GM12865 (cell line): Measurements from ENCODE around the gene C7orf57.
"Not testable (repeated sequence)": the region's sequence is repeated elsewhere in the genome, so short reads cannot be mapped to it uniquely, and the experiment has no call there.

ENCODE experiments used
- DNase-seq: peaks from one replicate; pipeline ENCODE4 v3.0.0; 2010; ENCODE audit warnings: low read depth
- H3K4me3 ChIP-seq: 2 replicates; pipeline ENCODE4 v1.5.1; 2011; ENCODE audit warnings: mild to moderate bottlenecking, low read depth, low read length, control low read depth
- TF ChIP-seq, protein P1 (sequence below): IDR thresholded peaks from 2 replicates; pipeline ENCODE4 v1.5.1; 2011; ENCODE audit warnings: low read length, control low read depth, low read depth, inconsistent platforms; ENCODE audit not compliant: insufficient read depth; ENCODE audit errors: missing control alignments

The C7orf57 gene

GRCh38 chr7:48035301-48035966 is at the start of gene C7orf57:
Gene C7orf57, plus strand, starts transcription at chr7:48035543. Its CDS starts 766 bp downstream, at chr7:48036309.
- peak; percentile 73 for DNase-seq
- 0 out of 2 replicates have a peak within 1 kb of the TSS, but pooled peaks have one; percentile 22 for H3K4me3 ChIP-seq
- TF ChIP-seq, protein P1, sequence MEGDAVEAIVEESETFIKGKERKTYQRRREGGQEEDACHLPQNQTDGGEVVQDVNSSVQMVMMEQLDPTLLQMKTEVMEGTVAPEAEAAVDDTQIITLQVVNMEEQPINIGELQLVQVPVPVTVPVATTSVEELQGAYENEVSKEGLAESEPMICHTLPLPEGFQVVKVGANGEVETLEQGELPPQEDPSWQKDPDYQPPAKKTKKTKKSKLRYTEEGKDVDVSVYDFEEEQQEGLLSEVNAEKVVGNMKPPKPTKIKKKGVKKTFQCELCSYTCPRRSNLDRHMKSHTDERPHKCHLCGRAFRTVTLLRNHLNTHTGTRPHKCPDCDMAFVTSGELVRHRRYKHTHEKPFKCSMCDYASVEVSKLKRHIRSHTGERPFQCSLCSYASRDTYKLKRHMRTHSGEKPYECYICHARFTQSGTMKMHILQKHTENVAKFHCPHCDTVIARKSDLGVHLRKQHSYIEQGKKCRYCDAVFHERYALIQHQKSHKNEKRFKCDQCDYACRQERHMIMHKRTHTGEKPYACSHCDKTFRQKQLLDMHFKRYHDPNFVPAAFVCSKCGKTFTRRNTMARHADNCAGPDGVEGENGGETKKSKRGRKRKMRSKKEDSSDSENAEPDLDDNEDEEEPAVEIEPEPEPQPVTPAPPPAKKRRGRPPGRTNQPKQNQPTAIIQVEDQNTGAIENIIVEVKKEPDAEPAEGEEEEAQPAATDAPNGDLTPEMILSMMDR = no peak

DNA sequence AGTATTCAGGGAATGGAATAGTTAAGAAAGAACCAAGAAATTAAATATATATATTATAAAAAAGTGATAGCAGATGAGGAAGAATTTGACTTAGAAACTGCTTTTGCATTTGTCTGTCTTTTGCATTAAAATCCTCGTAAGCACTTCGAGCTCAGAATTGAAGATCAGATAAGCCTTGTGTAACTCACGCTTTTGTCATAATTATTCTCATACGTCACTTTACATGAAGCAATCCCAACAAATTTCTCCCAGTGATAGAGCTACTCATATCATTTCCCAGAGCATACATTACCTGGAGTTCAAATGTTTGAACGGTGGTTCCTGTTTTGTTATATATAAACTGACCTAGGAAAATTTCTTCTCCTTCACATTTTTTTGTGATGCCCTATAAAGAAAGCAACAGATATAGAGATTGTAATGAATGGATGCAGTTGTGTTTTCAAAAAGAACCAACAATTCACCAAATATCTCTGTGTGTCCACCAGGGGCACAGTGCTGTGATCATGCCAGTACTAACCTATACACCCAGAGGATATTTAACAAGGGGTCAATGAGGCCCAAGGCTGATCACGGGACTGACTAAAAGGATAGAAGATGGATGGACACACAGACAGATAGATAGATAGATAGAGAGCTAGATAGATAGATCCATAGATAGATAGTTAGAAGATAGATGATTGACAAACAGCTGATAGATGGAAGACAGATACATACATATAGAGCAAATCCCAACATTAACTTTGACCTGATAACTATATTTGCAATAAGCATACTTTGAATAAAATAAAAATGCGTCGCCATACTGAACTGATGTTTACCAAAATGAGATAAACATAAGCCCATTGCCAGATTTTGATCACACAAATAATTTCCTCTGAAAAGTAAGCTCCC is 46.6 kb upstream of the C7orf57 start:
- peak; percentile 26 for DNase-seq
- TF ChIP-seq, protein P1 = peak; percentile 52
- H3K4me3 ChIP-seq = no peak overlapping the region

DNA sequence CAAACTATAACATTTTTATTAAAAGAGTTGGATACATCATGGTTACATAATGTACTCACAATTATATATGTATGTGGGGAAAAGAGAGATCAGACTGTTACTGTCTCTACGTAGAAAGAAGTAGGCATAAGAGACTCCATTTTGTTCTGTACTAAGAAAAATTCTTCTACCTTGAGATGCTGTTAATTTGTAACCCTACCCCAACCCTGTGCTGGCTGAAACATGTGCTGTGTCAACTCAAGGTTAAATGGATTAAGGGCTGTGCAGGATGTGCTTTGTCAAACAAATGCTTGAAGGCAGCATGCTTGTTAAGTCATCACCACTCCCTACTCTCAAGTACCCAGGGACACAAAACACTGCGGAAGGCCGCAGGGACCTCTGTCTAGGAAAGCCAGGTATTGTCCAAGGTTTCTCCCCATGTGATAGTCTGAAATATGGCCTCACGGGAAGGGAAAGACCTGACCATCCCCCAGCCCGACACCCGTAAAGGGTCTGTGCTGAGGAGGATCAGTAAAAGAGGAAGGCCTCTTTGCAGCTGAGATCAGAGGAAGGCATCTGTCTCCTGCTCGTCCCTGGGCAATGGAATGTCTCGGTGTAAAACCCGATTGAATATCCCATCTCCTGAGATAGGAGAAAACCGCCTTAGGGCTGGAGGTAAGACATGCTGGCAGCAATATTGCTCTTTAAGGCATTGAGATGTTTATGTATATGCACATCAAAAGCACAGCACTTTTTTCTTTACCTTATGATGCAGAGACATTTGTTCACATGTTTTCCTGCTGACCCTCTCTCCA is 45.5 kb upstream of the C7orf57 start:
- H3K4me3 ChIP-seq, DNase-seq: not testable (repeated sequence)

- TF ChIP-seq, protein P1 = no peak
- no peak overlapping the region for H3K4me3 ChIP-seq
- DNase-seq = no peak
Observed at GRCh38 chr7:47990592-47990991, 44.8 kb upstream of the C7orf57 start.

GRCh38 chr7:47991270-47991669 is 44.1 kb upstream of the C7orf57 start:
- peak overlapping the region; percentile 64; the same call in 1 of the 2 replicates for H3K4me3 ChIP-seq
- TF ChIP-seq, protein P1 = no peak
- DNase-seq = no peak

DNA sequence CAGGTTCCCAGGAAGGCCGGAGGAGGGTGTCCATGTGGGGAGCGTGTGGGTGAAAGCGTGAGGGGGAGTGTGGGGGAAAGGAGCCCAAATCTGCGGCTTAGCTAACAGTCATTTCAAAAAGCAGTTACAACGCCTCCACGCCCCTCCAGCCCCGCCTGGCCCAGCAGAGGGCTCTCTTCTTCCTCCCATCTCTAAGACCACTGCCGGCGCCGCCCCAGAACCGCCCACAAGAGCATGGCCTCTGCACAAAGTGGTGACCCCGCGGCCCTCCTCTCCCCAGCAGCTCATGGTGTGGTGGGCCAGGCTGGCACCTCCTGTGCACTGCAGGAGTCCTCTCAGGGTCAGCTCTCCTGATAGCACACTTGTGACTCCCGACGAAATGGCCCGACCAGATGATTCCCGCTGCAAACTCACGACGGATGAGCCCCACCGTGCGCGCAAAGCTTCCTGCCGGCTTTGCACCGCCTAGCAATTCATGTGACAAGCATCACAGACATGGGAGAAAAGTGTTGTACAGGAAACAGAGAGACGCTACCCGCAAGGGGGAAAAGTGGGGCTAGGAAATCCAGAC is 43.5 kb upstream of the C7orf57 start:
- peak overlapping the region; percentile 64 for H3K4me3 ChIP-seq
- TF ChIP-seq, protein P1 = peak; percentile 82
- DNase-seq = peak; percentile 94
